Upper lobe of left lung (tissue), 4 donors: ENCODE measurements around the gene UBE2E2.

Source experiments
- POLR2A ChIP-seq, 4 donors: fragments of 450-650 bp; IDR thresholded peaks; one replicate each; pipeline ENCODE4 v1.5.1; 2016 to 2017; ENCODE audit warnings: antibody characterized with exemption in 4 of 4, mild to moderate bottlenecking in 2 of 4
- TF ChIP-seq, protein P1 (sequence below), 6 experiments: fragments of 450-650 bp in 4 of 6; fragments of 200-600 bp in 2 of 6; sonication (generic) in 2 of 6; IDR thresholded peaks; one replicate each; pipeline ENCODE4 v1.5.1; 2016 to 2019; ENCODE audit warnings: antibody characterized with exemption in 6 of 6

DNA sequence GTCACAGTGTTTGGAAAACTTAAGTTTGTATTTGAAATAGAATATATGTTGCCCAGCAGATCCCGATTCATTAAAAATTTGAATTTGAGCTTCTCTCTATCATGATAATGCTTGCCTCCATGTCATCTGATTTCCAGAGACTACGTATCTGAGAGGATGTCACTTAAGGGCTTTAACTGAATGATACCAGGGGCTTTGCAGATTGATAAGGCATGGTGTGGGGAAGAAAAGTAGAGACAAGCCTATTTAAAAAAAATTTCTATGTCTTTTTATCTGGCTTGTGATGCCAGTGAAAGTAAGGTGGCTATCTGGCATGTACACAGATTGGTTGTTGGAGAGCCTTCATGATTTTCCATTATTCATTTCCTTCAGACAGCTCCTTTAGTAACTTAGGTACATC lies 72.7 kb downstream of the UBE2E2 start:
- TF ChIP-seq, protein P1, sequence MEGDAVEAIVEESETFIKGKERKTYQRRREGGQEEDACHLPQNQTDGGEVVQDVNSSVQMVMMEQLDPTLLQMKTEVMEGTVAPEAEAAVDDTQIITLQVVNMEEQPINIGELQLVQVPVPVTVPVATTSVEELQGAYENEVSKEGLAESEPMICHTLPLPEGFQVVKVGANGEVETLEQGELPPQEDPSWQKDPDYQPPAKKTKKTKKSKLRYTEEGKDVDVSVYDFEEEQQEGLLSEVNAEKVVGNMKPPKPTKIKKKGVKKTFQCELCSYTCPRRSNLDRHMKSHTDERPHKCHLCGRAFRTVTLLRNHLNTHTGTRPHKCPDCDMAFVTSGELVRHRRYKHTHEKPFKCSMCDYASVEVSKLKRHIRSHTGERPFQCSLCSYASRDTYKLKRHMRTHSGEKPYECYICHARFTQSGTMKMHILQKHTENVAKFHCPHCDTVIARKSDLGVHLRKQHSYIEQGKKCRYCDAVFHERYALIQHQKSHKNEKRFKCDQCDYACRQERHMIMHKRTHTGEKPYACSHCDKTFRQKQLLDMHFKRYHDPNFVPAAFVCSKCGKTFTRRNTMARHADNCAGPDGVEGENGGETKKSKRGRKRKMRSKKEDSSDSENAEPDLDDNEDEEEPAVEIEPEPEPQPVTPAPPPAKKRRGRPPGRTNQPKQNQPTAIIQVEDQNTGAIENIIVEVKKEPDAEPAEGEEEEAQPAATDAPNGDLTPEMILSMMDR (IDR thresholded peaks at IDR 0.05): no peak
- no peak for TF ChIP-seq POLR2A (IDR thresholded peaks at IDR 0.05)
